Measurements from ENCODE around the gene LRIG2. TPM values are rescaled to one million over a fixed set of nuclear protein-coding genes. Genes with fewer than 3 reads are reported as not detected.
A peak's percentile ranks its signal among the peaks of the same experiment; 100 is the strongest.

Gene LRIG2
- total and polyA plus RNA-seq, 2 of the 13 experiments (the other 11 are each of a cell fraction or from before 2014, with no cell fraction given) = 8.1 to 12.2 TPM

- peak; percentile 64; the same call in 1 of the 2 replicates for TF ChIP-seq KDM5B (CRISPR knock-in tag; IDR thresholded peaks at IDR 0.05; ENCODE audit: borderline replicate concordance)
- TF ChIP-seq ZNF513 (CRISPR knock-in tag; conservative IDR thresholded peaks at IDR 0.05) = no peak
- no peak for TF ChIP-seq ATF7 (IDR thresholded peaks at IDR 0.05)
- TF ChIP-seq ATF7 (CRISPR knock-in tag; IDR thresholded peaks at IDR 0.05) = no peak
- no peak for TF ChIP-seq TOE1 (CRISPR knock-in tag; IDR thresholded peaks at IDR 0.05)
- no peak for TF ChIP-seq ZMAT3 (CRISPR knock-in tag; conservative IDR thresholded peaks at IDR 0.05)
- TF ChIP-seq ZNF776 (CRISPR knock-in tag; IDR thresholded peaks at IDR 0.05) = no peak
- TF ChIP-seq ZSCAN9 (CRISPR knock-in tag; IDR thresholded peaks at IDR 0.05; ENCODE audit: borderline replicate concordance) = peak; percentile 47; the same call in 1 of the 2 replicates
- peak; percentile 6 for TF ChIP-seq TEAD3 (CRISPR knock-in tag; optimal IDR thresholded peaks at IDR 0.05; ENCODE audit: borderline replicate concordance)
- TF ChIP-seq ZNF460 (CRISPR knock-in tag; IDR thresholded peaks at IDR 0.05; ENCODE audit: borderline replicate concordance) = 0 out of 2 replicates have a peak, but pooled peaks have one; percentile 2
- TF ChIP-seq ZNF335 (CRISPR knock-in tag; IDR thresholded peaks at IDR 0.05) = no peak
- no peak for TF ChIP-seq HDAC2 (CRISPR knock-in tag; IDR thresholded peaks at IDR 0.05)
- no peak for TF ChIP-seq ZNF773 (CRISPR knock-in tag; IDR thresholded peaks at IDR 0.05; ENCODE audit: borderline replicate concordance)
- TF ChIP-seq HMG20A (CRISPR knock-in tag; IDR thresholded peaks at IDR 0.05; ENCODE audit: borderline replicate concordance) = no peak
- no peak for TF ChIP-seq NFKBIZ (CRISPR knock-in tag; IDR thresholded peaks at IDR 0.05)
- no peak for TF ChIP-seq RBM39 (IDR thresholded peaks at IDR 0.05; ENCODE audit: low read depth, low read length, poor library complexity, severe bottlenecking)
- TF ChIP-seq ZBTB3 (CRISPR knock-in tag; IDR thresholded peaks at IDR 0.05; ENCODE audit: borderline replicate concordance, low read depth) = no peak
- no peak for TF ChIP-seq ZMYM3 (CRISPR knock-in tag; IDR thresholded peaks at IDR 0.05)
- TF ChIP-seq ZNF891 (CRISPR knock-in tag; IDR thresholded peaks at IDR 0.05) = no peak
- no peak for TF ChIP-seq TBX3 (IDR thresholded peaks at IDR 0.05; ENCODE audit: borderline replicate concordance)
- no peak for TF ChIP-seq ZNF841 (CRISPR knock-in tag; IDR thresholded peaks at IDR 0.05; ENCODE audit: borderline replicate concordance)
- no peak for TF ChIP-seq ZKSCAN8 (CRISPR knock-in tag; IDR thresholded peaks at IDR 0.05; ENCODE audit: borderline replicate concordance)
- TF ChIP-seq, protein P1, sequence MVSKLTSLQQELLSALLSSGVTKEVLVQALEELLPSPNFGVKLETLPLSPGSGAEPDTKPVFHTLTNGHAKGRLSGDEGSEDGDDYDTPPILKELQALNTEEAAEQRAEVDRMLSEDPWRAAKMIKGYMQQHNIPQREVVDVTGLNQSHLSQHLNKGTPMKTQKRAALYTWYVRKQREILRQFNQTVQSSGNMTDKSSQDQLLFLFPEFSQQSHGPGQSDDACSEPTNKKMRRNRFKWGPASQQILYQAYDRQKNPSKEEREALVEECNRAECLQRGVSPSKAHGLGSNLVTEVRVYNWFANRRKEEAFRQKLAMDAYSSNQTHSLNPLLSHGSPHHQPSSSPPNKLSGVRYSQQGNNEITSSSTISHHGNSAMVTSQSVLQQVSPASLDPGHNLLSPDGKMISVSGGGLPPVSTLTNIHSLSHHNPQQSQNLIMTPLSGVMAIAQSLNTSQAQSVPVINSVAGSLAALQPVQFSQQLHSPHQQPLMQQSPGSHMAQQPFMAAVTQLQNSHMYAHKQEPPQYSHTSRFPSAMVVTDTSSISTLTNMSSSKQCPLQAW (CRISPR knock-in tag; IDR thresholded peaks at IDR 0.05) = no peak
- no peak for TF ChIP-seq ERF (CRISPR knock-in tag; IDR thresholded peaks at IDR 0.05)
- TF ChIP-seq, protein P2, sequence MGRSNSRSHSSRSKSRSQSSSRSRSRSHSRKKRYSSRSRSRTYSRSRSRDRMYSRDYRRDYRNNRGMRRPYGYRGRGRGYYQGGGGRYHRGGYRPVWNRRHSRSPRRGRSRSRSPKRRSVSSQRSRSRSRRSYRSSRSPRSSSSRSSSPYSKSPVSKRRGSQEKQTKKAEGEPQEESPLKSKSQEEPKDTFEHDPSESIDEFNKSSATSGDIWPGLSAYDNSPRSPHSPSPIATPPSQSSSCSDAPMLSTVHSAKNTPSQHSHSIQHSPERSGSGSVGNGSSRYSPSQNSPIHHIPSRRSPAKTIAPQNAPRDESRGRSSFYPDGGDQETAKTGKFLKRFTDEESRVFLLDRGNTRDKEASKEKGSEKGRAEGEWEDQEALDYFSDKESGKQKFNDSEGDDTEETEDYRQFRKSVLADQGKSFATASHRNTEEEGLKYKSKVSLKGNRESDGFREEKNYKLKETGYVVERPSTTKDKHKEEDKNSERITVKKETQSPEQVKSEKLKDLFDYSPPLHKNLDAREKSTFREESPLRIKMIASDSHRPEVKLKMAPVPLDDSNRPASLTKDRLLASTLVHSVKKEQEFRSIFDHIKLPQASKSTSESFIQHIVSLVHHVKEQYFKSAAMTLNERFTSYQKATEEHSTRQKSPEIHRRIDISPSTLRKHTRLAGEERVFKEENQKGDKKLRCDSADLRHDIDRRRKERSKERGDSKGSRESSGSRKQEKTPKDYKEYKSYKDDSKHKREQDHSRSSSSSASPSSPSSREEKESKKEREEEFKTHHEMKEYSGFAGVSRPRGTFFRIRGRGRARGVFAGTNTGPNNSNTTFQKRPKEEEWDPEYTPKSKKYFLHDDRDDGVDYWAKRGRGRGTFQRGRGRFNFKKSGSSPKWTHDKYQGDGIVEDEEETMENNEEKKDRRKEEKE (IDR thresholded peaks at IDR 0.05) = no peak
- no peak for TF ChIP-seq TFDP1 (CRISPR knock-in tag; IDR thresholded peaks at IDR 0.05; ENCODE audit: borderline replicate concordance)
These were observed 517 bp downstream of the LRIG2 start (continued) for GRCh38 chr1:113073479-113073950.

Data from HepG2 (cell line).